GM19351 (cell line): ENCODE measurements around the gene CHMP5.
"Not testable (repeated sequence)": the region's sequence is repeated elsewhere in the genome, so short reads cannot be mapped to it uniquely, and the experiment has no call there.

ENCODE experiments used
- ATAC-seq: cut with Tn5 transposase; IDR thresholded peaks from one replicate; pipeline ENCODE4 v1.9.1; 2021; ENCODE audit warnings: mild to moderate bottlenecking, moderate library complexity; ENCODE audit not compliant: unreplicated experiment

The CHMP5 gene

DNA sequence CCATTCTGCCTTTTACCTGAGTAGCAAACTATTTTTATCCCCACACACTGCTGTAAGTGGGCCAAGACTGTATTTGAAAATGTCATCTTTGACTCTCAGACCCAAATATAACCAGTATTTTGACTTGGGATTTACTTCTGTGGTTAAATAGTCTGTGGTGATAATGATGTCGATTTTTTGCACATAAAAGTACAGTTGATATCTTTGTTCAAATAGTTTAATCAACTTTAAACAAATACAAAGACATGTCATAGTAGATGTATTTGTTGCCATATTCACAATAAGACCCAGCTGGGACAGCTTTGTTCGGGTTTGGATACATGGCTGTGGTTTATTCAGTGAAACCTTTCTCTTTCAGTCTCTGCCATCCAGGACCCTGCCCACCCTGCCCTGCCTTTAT, 45.9 kb downstream of the CHMP5 start:
- no peak for ATAC-seq

DNA sequence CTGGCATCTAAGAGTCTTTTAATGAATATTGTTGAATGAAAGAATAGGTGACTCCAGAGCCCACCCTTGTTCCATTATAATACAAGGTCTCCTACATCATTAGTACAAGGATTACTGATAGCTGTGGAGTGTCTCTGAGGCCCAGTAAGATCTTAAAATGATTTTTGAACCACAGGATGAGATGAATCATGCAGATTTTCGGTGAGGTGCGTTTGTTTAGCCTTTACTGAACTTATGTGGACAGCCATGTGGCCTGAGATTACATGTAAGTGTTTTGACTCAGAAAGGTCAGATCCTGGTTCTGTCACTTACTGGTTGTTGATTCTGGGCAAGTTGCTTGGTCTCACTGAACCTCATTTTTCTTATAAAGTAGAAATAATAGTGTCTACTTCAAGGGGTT, 47.1 kb downstream of the CHMP5 start:
- no peak for ATAC-seq

DNA sequence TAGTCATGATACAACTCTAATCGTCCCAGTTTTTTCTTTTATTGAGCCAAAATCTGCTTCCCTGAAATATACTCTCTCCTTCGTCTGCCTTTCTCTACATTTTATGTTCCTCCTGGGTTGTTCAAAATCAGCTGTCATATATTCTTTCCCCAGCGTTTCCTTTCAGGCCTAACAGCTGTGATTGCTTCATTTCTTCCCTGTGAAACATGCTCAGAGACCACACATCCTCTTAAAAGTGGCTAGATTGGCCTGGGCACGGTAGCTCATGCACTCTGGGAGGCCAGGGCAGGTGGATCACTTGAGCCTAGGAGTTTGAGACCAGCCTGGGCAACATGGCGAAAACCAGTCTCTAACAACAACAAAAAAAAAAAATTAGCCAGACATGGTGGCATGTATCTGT, 50.5 kb downstream of the CHMP5 start:
- ATAC-seq: no peak

DNA sequence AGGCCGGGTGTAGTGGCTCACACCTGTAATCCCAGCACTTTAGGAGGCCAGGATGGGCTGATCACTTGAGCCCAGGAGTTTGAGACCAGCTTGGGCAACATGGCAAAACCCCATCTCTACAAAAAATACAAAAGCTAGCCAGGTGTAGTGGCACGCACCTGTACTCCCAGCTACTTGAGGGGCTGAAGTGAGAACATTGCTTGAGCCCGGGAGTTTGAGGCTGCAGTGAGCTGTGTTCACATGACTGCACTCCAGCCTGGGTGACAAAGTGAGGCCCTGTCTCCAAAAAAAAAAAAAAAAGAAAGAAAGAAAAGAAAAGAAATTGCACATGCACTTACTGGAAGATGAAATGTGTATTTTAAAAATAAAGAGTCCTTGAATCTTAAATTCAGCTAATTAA, 52.3 kb downstream of the CHMP5 start:
- not testable (repeated sequence) for ATAC-seq

DNA sequence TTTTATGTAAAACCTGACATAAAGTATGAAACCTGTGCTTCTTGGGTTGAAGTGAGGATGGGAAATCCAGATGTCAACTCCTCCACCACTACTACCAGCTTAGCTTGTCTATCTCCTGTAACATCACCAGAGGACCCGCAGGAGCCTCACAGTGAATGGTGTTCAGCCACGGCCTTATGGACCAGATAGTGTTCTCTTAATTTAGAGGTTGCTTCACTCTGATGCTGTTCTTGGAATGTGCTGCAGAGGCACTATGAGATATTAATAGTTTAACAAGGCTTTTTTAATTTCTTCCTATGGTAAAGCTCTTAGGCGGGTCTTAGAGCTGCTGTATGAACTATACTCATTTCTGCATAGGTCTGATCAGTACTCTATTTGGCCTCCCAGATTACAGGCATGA, 53.4 kb downstream of the CHMP5 start:
- no peak for ATAC-seq

DNA sequence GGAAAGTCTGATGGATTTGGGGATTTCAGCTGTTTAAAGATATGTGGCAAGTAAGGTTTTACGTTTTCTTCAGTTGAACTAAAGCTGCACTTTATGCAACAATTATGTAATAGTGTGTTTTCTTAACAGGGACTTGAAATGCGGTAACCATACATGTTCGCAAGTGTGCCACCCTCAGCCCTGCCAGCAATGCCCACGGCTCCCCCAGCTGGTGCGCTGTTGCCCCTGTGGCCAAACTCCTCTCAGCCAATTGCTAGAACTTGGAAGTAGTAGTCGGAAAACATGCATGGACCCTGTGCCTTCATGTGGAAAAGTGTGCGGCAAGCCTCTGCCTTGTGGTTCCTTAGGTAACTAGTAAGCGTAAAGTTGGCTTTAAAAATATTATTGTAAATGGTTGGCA, 53.9 kb downstream of the CHMP5 start:
- ATAC-seq: no peak

DNA sequence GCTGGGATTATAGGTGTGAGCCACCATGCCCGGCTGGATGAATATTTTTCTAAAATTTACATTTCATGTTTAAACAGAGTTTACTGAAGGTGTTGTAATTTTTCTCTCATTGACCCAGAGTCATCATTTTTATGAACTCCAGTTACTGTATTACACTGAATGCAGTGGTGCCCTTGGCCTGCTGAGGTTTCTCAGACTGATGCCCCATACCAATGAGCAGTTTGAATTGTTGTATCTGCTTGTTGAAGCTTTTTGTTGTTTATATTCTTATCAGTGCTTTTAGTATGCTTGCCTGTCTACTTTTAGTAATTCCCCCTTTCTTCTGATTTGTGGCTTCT, 55.4 kb downstream of the CHMP5 start:
- no peak for ATAC-seq

DNA sequence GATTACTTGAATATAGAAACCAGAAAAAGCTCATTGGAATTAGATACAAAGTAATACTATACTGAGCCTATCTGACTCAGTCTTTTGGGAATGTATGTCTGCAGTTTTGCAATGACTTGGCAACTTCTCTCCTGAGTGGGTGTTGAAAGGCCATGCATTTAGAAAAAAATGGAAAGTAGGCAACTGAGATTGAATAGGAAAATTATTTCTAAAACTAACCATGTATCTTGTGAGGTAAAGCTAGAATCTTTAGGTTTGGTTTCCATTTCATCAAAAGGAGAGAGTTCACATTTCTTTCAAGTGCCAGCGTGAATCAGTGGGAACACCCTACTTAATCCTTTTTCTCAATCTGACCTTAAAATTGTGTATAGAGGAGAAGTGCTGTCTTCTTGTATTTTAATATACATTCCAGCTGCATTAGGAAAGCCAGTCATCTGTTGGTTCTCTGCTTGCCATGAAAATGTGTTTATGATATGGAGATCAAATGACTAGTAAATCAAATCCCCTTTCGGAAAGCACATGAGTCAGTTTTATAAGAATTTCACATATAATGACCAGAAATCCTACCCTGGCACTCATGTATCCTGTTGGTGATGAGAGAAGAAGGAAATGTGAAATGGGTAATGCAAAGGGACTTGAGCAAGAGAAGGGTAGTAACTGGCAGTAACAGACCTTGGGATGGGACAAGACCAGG, 55.9 kb downstream of the CHMP5 start:
- no peak for ATAC-seq

DNA sequence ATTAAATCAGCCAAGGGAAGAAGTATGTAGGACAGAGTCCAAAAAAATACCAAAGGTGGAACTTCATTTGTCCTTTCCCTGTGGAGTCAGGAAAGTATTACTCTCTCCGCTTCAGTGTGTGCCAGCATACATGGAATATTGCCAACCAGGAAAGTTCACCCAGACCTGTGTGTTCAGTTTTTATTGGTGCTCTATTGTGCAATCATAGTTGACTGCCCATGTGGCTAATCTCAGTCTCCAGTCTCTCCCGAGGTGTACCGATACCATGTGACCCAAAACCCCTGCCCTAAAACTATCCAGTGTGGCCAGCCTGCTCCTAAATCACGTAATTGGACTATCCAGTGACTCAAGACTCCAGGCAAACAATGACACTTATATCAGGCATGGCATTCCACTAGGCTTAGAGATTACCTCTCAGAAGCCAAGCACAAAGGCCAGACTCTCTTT, 64.3 kb downstream of the CHMP5 start:
- ATAC-seq: no peak

DNA sequence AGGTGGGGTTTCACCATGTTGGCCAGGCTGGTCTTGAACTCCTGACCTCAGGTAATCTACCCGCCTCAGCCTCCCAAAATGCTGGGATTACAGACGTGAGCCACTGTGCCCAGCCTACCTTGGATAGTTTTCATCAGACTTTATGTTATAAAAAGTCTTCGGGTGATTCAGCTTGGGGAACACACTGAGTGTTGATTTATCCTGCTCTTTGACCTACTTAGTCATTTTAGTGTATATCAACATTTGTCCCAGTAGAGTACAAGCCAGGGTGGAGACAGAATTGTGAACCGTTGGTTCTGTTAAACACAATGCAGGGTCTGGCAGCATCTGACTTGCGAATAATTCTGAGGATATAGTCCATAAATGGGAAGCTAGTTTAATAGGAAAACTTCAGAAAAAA, 65.1 kb downstream of the CHMP5 start:
- no peak for ATAC-seq

DNA sequence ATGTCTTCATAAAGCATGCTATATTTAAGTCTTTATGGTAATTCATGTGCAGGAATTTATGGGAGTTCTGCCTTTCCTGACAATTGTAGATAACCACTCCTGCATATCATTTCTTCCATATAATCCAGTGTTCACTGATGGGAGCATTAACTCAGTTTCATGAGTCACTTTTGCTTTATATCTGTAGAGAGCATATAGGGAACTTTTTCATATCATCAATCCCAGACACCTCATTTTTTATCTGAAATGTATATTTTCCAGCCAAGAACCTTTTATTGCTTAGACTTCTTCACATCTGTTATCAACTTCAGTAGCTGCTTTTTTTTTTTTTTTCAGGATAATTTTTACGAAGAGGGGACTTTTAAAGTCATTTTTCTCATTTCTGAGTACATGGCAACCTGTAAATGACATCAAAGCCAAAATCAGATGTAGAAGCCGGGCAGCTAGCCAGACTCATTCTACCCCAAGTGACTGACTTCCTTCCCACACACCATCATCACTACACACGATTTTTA, 66.6 kb downstream of the CHMP5 start:
- ATAC-seq: no peak
